SK-N-SH treated with all-trans-retinoic acid at 6 μM for 48 hours (cell line): ENCODE data around the gene ACSS3.

ENCODE experiments used
- ATAC-seq: fragments of 200-7000 bp; cut with Tn5 transposase; 3 replicates; pipeline ENCODE4 v1.9.1; 2020; ENCODE audit warnings: mild to moderate bottlenecking, moderate library complexity
- ARNTL ChIP-seq: fragments of 450-650 bp; formaldehyde crosslinking; IDR thresholded peaks from 2 replicates; pipeline ENCODE4 v1.5.0; 2020; ENCODE audit warnings: low read depth, mild to moderate bottlenecking, moderate library complexity, borderline replicate concordance
- BACH2 ChIP-seq: fragments of 250-450 bp; sonication (Bioruptor Pico); IDR thresholded peaks from 2 replicates; pipeline ENCODE4 v1.9.0; 2021; ENCODE audit warnings: mild to moderate bottlenecking, borderline replicate concordance
- CSDC2 ChIP-seq: fragments of 250-450 bp; sonication (Bioruptor Pico); IDR thresholded peaks from 2 replicates; pipeline ENCODE4 v1.5.0; 2020; ENCODE audit warnings: mild to moderate bottlenecking, moderate library complexity
- ESRRG ChIP-seq: fragments of 250-450 bp; sonication (Bioruptor Pico); IDR thresholded peaks from 2 replicates; pipeline ENCODE4 v1.6.1; 2021; ENCODE audit warnings: mild to moderate bottlenecking
- GLIS3 ChIP-seq: fragments of 250-450 bp; sonication (Bioruptor Pico); IDR thresholded peaks from 2 replicates; pipeline ENCODE4 v1.5.0; 2020; ENCODE audit warnings: mild to moderate bottlenecking, moderate library complexity
- OSR1 ChIP-seq: fragments of 250-450 bp; sonication (Bioruptor Pico); IDR thresholded peaks from 2 replicates; pipeline ENCODE4 v1.8.0; 2022; ENCODE audit warnings: moderate library complexity, mild to moderate bottlenecking, inconsistent platforms
- PATZ1 ChIP-seq: fragments of 250-450 bp; sonication (Bioruptor Pico); IDR thresholded peaks from 2 replicates; pipeline ENCODE4 v1.8.0; 2020; ENCODE audit warnings: mild to moderate bottlenecking, moderate library complexity, borderline replicate concordance
- POU6F1 ChIP-seq: fragments of 250-450 bp; sonication (Bioruptor Pico); IDR thresholded peaks from 2 replicates; pipeline ENCODE4 v1.8.0; 2021; ENCODE audit warnings: low read depth, mild to moderate bottlenecking, moderate library complexity, borderline replicate concordance
- PPARA ChIP-seq: fragments of 250-450 bp; sonication (Bioruptor Pico); IDR thresholded peaks from 2 replicates; pipeline ENCODE4 v1.5.0; 2020; ENCODE audit warnings: mild to moderate bottlenecking, borderline replicate concordance
- RARB ChIP-seq: fragments of 250-450 bp; sonication (Bioruptor Pico); IDR thresholded peaks from 2 replicates; pipeline ENCODE4 v1.8.0; 2021; ENCODE audit warnings: mild to moderate bottlenecking, moderate library complexity
- SNAI2 ChIP-seq: fragments of 250-450 bp; sonication (Bioruptor Pico); IDR thresholded peaks from 2 replicates; pipeline ENCODE4 v1.5.0; 2020; ENCODE audit warnings: mild to moderate bottlenecking, moderate library complexity
- TCF4 ChIP-seq: fragments of 250-450 bp; sonication (Bioruptor Pico); IDR thresholded peaks from 2 replicates; pipeline ENCODE4 v1.8.0; 2021; ENCODE audit warnings: mild to moderate bottlenecking, moderate library complexity, borderline replicate concordance
- TOX ChIP-seq: fragments of 250-450 bp; sonication (Bioruptor Pico); IDR thresholded peaks from 2 replicates; pipeline ENCODE4 v1.8.0; 2021; ENCODE audit warnings: mild to moderate bottlenecking, moderate library complexity, borderline replicate concordance
- TSHZ2 ChIP-seq: fragments of 250-450 bp; sonication (Bioruptor Pico); IDR thresholded peaks from 2 replicates; pipeline ENCODE4 v1.5.0; 2020; ENCODE audit warnings: mild to moderate bottlenecking, moderate library complexity
- ZC3H10 ChIP-seq: fragments of 250-450 bp; sonication (Bioruptor Pico); IDR thresholded peaks from 2 replicates; pipeline ENCODE4 v1.5.1; 2021; ENCODE audit warnings: mild to moderate bottlenecking, moderate library complexity
- ZFP3 ChIP-seq: fragments of 250-450 bp; sonication (Bioruptor Pico); IDR thresholded peaks from 2 replicates; pipeline ENCODE4 v1.5.0; 2020; ENCODE audit warnings: mild to moderate bottlenecking, moderate library complexity
- ZNF565 ChIP-seq: fragments of 450-650 bp; formaldehyde crosslinking; conservative IDR thresholded peaks from 2 replicates; pipeline ENCODE4 v1.5.0; 2020; ENCODE audit warnings: low read depth, mild to moderate bottlenecking, moderate library complexity
- ZNF70 ChIP-seq: fragments of 450-650 bp; formaldehyde crosslinking; IDR thresholded peaks from 2 replicates; pipeline ENCODE4 v1.5.0; 2020; ENCODE audit warnings: mild to moderate bottlenecking, moderate library complexity
- ZNF8 ChIP-seq: fragments of 450-650 bp; formaldehyde crosslinking; IDR thresholded peaks from 2 replicates; pipeline ENCODE4 v1.5.0; 2020; ENCODE audit warnings: mild to moderate bottlenecking, moderate library complexity

Gene ACSS3

GRCh38 chr12:81077686-81078441 lies at the start of gene ACSS3:
TSS of gene ACSS3 (plus strand) at chr12:81078079. CDS start at chr12:81078121, 42 bp downstream.
- TF ChIP-seq ZNF565 (CRISPR knock-in tag) (no peak), CSDC2 (CRISPR knock-in tag) (no peak), TOX (no peak), GLIS3 (CRISPR knock-in tag) (no peak), PATZ1 (CRISPR knock-in tag) (no peak), ARNTL (no peak), ZNF8 (no peak), ZFP3 (CRISPR knock-in tag) (no peak), PPARA (CRISPR knock-in tag) (no peak), POU6F1 (CRISPR knock-in tag) (no peak)
- ATAC-seq = no peak; the same call in 2 of the 3 replicates

- TF ChIP-seq POU6F1 (CRISPR knock-in tag) = no peak
- no peak for TF ChIP-seq ESRRG (CRISPR knock-in tag)
- no peak for TF ChIP-seq TOX
- TF ChIP-seq SNAI2 = no peak
- TF ChIP-seq ZC3H10 (CRISPR knock-in tag) = no peak
- ATAC-seq = no peak
Measured at GRCh38 chr12:81034926-81035325, 43.0 kb upstream of the ACSS3 start.

GRCh38 chr12:81039231-81039630 lies 38.6 kb upstream of the ACSS3 start:
- TF ChIP-seq OSR1 = no peak
- no peak for TF ChIP-seq PPARA (CRISPR knock-in tag)
- TF ChIP-seq BACH2 (CRISPR knock-in tag) = no peak
- no peak for TF ChIP-seq TCF4 (CRISPR knock-in tag)
- no peak for TF ChIP-seq POU6F1 (CRISPR knock-in tag)
- TF ChIP-seq SNAI2 = no peak
- TF ChIP-seq ZNF565 (CRISPR knock-in tag) = no peak
- TF ChIP-seq RARB (CRISPR knock-in tag) = no peak
- TF ChIP-seq CSDC2 (CRISPR knock-in tag) = no peak
- no peak for TF ChIP-seq ZNF70 (CRISPR knock-in tag)
- no peak for TF ChIP-seq TSHZ2
- TF ChIP-seq GLIS3 (CRISPR knock-in tag) = no peak
- TF ChIP-seq ZNF8 = no peak
- no peak for ATAC-seq
